Measurements from ENCODE around the gene COL23A1.
"Not testable (repeated sequence)": the region's sequence is repeated elsewhere in the genome, so short reads cannot be mapped to it uniquely, and the experiment has no call there.

COL23A1 gene

GRCh38 chr5:178372142-178372571, 218.0 kb downstream of the COL23A1 start:
- no peak for DNase-seq

GRCh38 chr5:178371362-178372111, 218.7 kb downstream of the COL23A1 start:
- DNase-seq, result no peak

GRCh38 chr5:178370102-178370501, 220.1 kb downstream of the COL23A1 start:
- no peak for DNase-seq

- not testable (repeated sequence) for DNase-seq
Measured at GRCh38 chr5:178369469-178369868, 220.7 kb downstream of the COL23A1 start.

- no peak for DNase-seq
Measured at GRCh38 chr5:178368716-178369300, 221.4 kb downstream of the COL23A1 start.

- DNase-seq, result no peak
Measured at GRCh38 chr5:178368274-178368673, 221.9 kb downstream of the COL23A1 start.

- DNase-seq, result no peak
Measured at GRCh38 chr5:178367736-178368120, 222.5 kb downstream of the COL23A1 start.

- no peak for DNase-seq
Measured at GRCh38 chr5:178366998-178367735, 223.0 kb downstream of the COL23A1 start.

GRCh38 chr5:178365501-178366440, 224.4 kb downstream of the COL23A1 start:
- DNase-seq, result no peak

- no peak for DNase-seq
Measured at GRCh38 chr5:178364326-178364675, 225.9 kb downstream of the COL23A1 start.

- DNase-seq, result no peak
Measured at GRCh38 chr5:178363501-178364325, 226.5 kb downstream of the COL23A1 start.

GRCh38 chr5:178361657-178362445, 228.3 kb downstream of the COL23A1 start:
- DNase-seq, result no peak

- no peak for DNase-seq
Measured at GRCh38 chr5:178360926-178361235, 229.3 kb downstream of the COL23A1 start.

GRCh38 chr5:178360222-178360925, 229.8 kb downstream of the COL23A1 start:
- DNase-seq, result no peak

GRCh38 chr5:178359738-178360137, 230.5 kb downstream of the COL23A1 start:
- no peak for DNase-seq

- no peak for DNase-seq
Measured at GRCh38 chr5:178357678-178358077, 232.5 kb downstream of the COL23A1 start.

GRCh38 chr5:178357121-178357521, 233.1 kb downstream of the COL23A1 start:
- DNase-seq, result peak in 1 of 2 donors; percentile 14

GRCh38 chr5:178356431-178356872, 233.7 kb downstream of the COL23A1 start:
- DNase-seq, result no peak

GRCh38 chr5:178355671-178356070, 234.5 kb downstream of the COL23A1 start:
- DNase-seq, result no peak

- DNase-seq, result no peak
Measured at GRCh38 chr5:178353461-178353860, 236.7 kb downstream of the COL23A1 start.

GRCh38 chr5:178352035-178352349, 238.2 kb downstream of the COL23A1 start:
- no peak for DNase-seq

Measured in CD4-positive, alpha-beta T cell treated with Interleukin-4 for 1 hour (primary cell).